HCT116 (cell line): ENCODE results near the gene VTN. TPM values are rescaled to one million over a fixed set of nuclear protein-coding genes. Genes with fewer than 3 reads are reported as not detected.

Experiments
- ATAC-seq: fragments of 200-7000 bp; cut with Tn5 transposase; 2 replicates; pipeline ENCODE4 v1.9.1; 2020; ENCODE audit warnings: mild to moderate bottlenecking, moderate library complexity
- BruUV-seq: library from RNA; stranded (reverse); fragments of 400-500 nt; replicated peaks from 2 replicates; lab custom pipeline; 2021; lab: Mats Ljungman, UMichigan
- CTCF ChIA-PET: fragments of 300-600 bp; sonication (Branson Sonifier 250); formaldehyde crosslinking; loops from one replicate; lab custom pipeline; 2021; ENCODE audit warnings: antibody characterized with exemption; lab: Charles Lee
- POLR2A ChIA-PET: fragments of 300-600, 350-600 bp; sonication (Branson Sonifier 250); formaldehyde crosslinking; loops from one replicate; lab custom pipeline; 2021; ENCODE audit warnings: antibody characterized with exemption; lab: Charles Lee
- RAD21 ChIA-PET, 2 experiments: fragments of 300-600 bp; sonication (Branson Sonifier 250); formaldehyde crosslinking; loops; one replicate each; lab custom pipeline; 2023; ENCODE audit warnings: low total read pairs in 2 of 2; ENCODE audit not compliant: uncharacterized antibody in 2 of 2, unreplicated experiment in 2 of 2, low non-redundant PET in 1 of 2; lab: Charles Lee
- DNase-seq: peaks from one replicate; pipeline ENCODE4 v3.0.0-alpha.2; 2010; ENCODE audit warnings: low read depth, low spot score
- H2AFZ ChIP-seq: fragments of 200-600 bp; shearing (Covaris generic), sonication (generic); 2 replicates; pipeline ENCODE4 v1.6.1; 2017; ENCODE audit warnings: low read depth, mixed run types, mixed read lengths, antibody characterized with exemption, low read length; ENCODE audit not compliant: poor library complexity, severe bottlenecking
- H3K27ac ChIP-seq: 2 replicates; pipeline ENCODE4 v1.5.1; 2012; ENCODE audit warnings: low read depth, low read length
- H3K27me3 ChIP-seq: fragments of 200-600 bp; sonication (generic); 2 replicates; pipeline ENCODE4 v1.6.1; 2016; ENCODE audit warnings: mixed run types, low read length, mixed read lengths; ENCODE audit not compliant: insufficient read depth
- H3K36me3 ChIP-seq, 2 experiments: fragments of 200-500 bp in 1 of 2; fragments of 200-600 bp in 1 of 2; sonication (Bioruptor generic) in 1 of 2; sonication (generic) in 1 of 2; 2 replicates each; pipeline versions ENCODE4 v1.5.1 to v1.6.1; 2014 to 2016; ENCODE audit warnings: low read length in 2 of 2, inconsistent platforms in 1 of 2, mixed read lengths in 1 of 2, mixed run types in 1 of 2; ENCODE audit not compliant: insufficient read depth in 2 of 2, control insufficient read depth in 1 of 2
- H3K4me1 ChIP-seq, 2 experiments: fragments of 200-600 bp in 1 of 2; sonication (generic) in 1 of 2; 2 replicates each; pipeline versions ENCODE4 v1.5.1 to v1.6.1; 2012 to 2017; ENCODE audit warnings: low read length in 2 of 2, inconsistent platforms in 1 of 2, mild to moderate bottlenecking in 1 of 2, mixed read lengths in 1 of 2, mixed run types in 1 of 2, moderate library complexity in 1 of 2; ENCODE audit not compliant: insufficient read depth in 2 of 2, control insufficient read depth in 1 of 2
- H3K4me2 ChIP-seq: fragments of 200-600 bp; sonication (generic); 2 replicates; pipeline ENCODE4 v1.6.1; 2017; ENCODE audit warnings: mixed run types, low read length, mixed read lengths
- H3K4me3 ChIP-seq, 2 experiments: fragments of 200-600 bp in 1 of 2; sonication (generic) in 1 of 2; replicated peaks in 1 of 2; 2 replicates each; pipeline ENCODE4 v1.5.1; 2011 to 2016; ENCODE audit warnings: low read length in 2 of 2, control low read depth in 1 of 2, low read depth in 1 of 2, mild to moderate bottlenecking in 1 of 2, mixed read lengths in 1 of 2, mixed run types in 1 of 2
- H3K79me2 ChIP-seq: fragments of 200-600 bp; sonication (generic); 2 replicates; pipeline ENCODE4 v1.6.1; 2017; ENCODE audit warnings: mild to moderate bottlenecking, mixed run types, low read length, moderate library complexity, mixed read lengths; ENCODE audit not compliant: insufficient read depth
- H3K9ac ChIP-seq: fragments of 200-600 bp; sonication (generic); 2 replicates; pipeline ENCODE4 v1.6.1; 2016; ENCODE audit warnings: low read length, mixed read lengths
- H3K9me2 ChIP-seq: fragments of 200-600 bp; sonication (generic), shearing (Covaris generic); 2 replicates; pipeline ENCODE4 v1.6.1; 2017; ENCODE audit warnings: mixed run types, mild to moderate bottlenecking, moderate library complexity; ENCODE audit not compliant: insufficient read depth
- H3K9me3 ChIP-seq, 2 experiments: fragments of 200-500 bp in 1 of 2; fragments of 200-600 bp in 1 of 2; sonication (Bioruptor generic) in 1 of 2; sonication (generic) in 1 of 2; 2 replicates each; pipeline ENCODE4 v1.6.1; 2014 to 2017; ENCODE audit warnings: low read length in 2 of 2, mixed read lengths in 2 of 2, inconsistent platforms in 1 of 2, low read depth in 1 of 2, mild to moderate bottlenecking in 1 of 2, mixed run types in 1 of 2, moderate library complexity in 1 of 2; ENCODE audit not compliant: control insufficient read depth in 1 of 2, insufficient read depth in 1 of 2
- H4K20me1 ChIP-seq: fragments of 200-600 bp; sonication (generic), shearing (Covaris generic); 2 replicates; pipeline ENCODE4 v1.6.1; 2017; ENCODE audit warnings: mixed run types, mild to moderate bottlenecking, moderate library complexity; ENCODE audit not compliant: insufficient read depth
- CEBPB ChIP-seq: IDR thresholded peaks from 2 replicates; pipeline ENCODE4 v1.6.1; 2012; ENCODE audit warnings: low read depth
- EZH2 ChIP-seq: fragments of 200-600 bp; sonication (generic); IDR thresholded peaks from 2 replicates; pipeline ENCODE4 v1.6.1; 2017; ENCODE audit warnings: antibody characterized with exemption, mixed run types
- POLR2A ChIP-seq: IDR thresholded peaks from 2 replicates; pipeline ENCODE4 v1.7.0; 2011; ENCODE audit warnings: borderline replicate concordance; ENCODE audit not compliant: insufficient read depth, insufficient read length; ENCODE audit errors: extremely low read depth
- POLR2AphosphoS5 ChIP-seq: IDR thresholded peaks from 2 replicates; pipeline ENCODE4 v1.6.1; 2011; ENCODE audit warnings: mild to moderate bottlenecking, low read depth, low read length, moderate library complexity
- RAD21 ChIP-seq: IDR thresholded peaks from 2 replicates; pipeline ENCODE4 v1.6.1; 2012; ENCODE audit warnings: low read depth, mild to moderate bottlenecking
- SIN3A ChIP-seq: IDR thresholded peaks from 2 replicates; pipeline ENCODE4 v1.6.1; 2012; ENCODE audit warnings: low read depth
- SP1 ChIP-seq: IDR thresholded peaks from 2 replicates; pipeline ENCODE4 v1.6.1; 2012; ENCODE audit warnings: low read depth
- TCF7L2 ChIP-seq: IDR thresholded peaks from 2 replicates; pipeline ENCODE4 v1.7.0; 2011; ENCODE audit warnings: borderline replicate concordance, inconsistent platforms; ENCODE audit not compliant: insufficient read depth, insufficient read length; ENCODE audit errors: extremely low read depth
- YY1 ChIP-seq: IDR thresholded peaks from 2 replicates; pipeline ENCODE4 v1.6.1; 2011; ENCODE audit warnings: low read length, low read depth, moderate library complexity, mild to moderate bottlenecking; ENCODE audit not compliant: insufficient replicate concordance; ENCODE audit errors: extremely low read depth
- ZNF274 ChIP-seq: fragments of 200-500 bp; sonication (Bioruptor generic); IDR thresholded peaks from 2 replicates; pipeline ENCODE4 v1.6.1; 2014; ENCODE audit warnings: mild to moderate bottlenecking, low read depth, low read length, inconsistent platforms
- intact Hi-C: fragments of 100-400 bp; cut with micrococcal nuclease; formaldehyde crosslinking; loops from 2 replicates; pipeline ENCODE4 v1.10.0; 2022
- total RNA-seq: library from RNA; stranded (reverse); gene quantifications from one replicate; pipeline ENCODE4 v1.2.1, GENCODE V29; 2021; ENCODE audit not compliant: unreplicated experiment
- TF ChIP-seq, protein P1 (sequence below), 3 experiments: fragments of 200-600 bp in 1 of 3; sonication (generic) in 1 of 3; IDR thresholded peaks in 2 of 3; conservative IDR thresholded peaks in 1 of 3; 2 replicates each; pipeline ENCODE4 v1.5.1; 2012 to 2017; ENCODE audit warnings: low read depth in 2 of 3, low read length in 2 of 3, antibody characterized with exemption in 1 of 3, borderline replicate concordance in 1 of 3, control low read depth in 1 of 3, mild to moderate bottlenecking in 1 of 3, mixed read lengths in 1 of 3, mixed run types in 1 of 3, moderate library complexity in 1 of 3; ENCODE audit not compliant: insufficient read depth in 1 of 3
- TF ChIP-seq, protein P2 (sequence below): IDR thresholded peaks from 2 replicates; pipeline ENCODE4 v1.6.1; 2012
- TF ChIP-seq, protein P3 (sequence below): IDR thresholded peaks from 2 replicates; pipeline ENCODE4 v1.6.1; 2012

The VTN gene
- total RNA-seq, 1 experiment from 2014 or later, result 1.5 TPM

DNA sequence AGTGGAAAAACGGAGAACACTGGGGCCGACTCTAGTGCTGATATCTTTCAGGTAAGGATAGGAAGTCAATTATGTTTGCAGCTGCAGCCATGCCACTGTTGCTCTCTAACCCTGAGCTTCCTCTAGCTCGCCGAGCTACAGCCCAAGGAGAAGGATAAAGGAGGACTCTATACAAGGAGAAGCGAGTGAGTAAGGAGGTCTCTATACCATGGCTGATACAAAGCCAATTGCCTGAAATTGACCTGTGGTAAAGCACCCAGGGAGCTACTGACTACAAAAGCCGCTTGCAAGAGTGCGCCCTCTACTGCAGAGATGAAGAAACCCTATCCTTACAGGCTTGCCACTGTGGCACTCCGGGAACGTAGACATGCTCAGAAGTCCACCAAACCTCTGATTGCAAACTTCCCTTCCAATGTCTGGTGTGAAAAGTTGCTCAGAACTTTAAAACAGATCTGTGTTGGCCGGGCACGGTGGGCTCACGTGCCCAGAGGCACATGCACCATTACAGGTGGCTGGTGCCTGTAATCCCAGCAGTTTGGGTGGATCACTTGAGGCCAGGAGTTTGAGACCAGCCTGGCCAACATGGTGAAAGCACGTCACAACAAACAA is 46.7 kb upstream of the VTN start:
- no peaks in the 10 kb centered on the region for H3K79me2 ChIP-seq
- H3K4me1 ChIP-seq, result peaks cover 0 to 9% of the 10 kb centered on the region in 2 experiments; a peak in 2 of 4 replicates
- DNase-seq, result peak; percentile 60
- no peaks in the 10 kb centered on the region for H3K27me3 ChIP-seq
- intact Hi-C loops, result no loop called here
- no TSS peak for BruUV-seq
- ChIA-PET RAD21 (no interaction called here), CTCF (interaction anchor here (0.6 to 2.3 kb wide), 18 partner anchors 9 to 657 kb away, joined by 3 to 20 read pairs (median 5); partner anchors contain the start of genes IFT20, PIGS, POLDIP2 and SLC46A1)
- H3K27ac ChIP-seq, result no peak overlapping the region
- no peaks in the 10 kb centered on the region for H3K9me2 ChIP-seq
- no peaks in the 10 kb centered on the region for H3K9me3 ChIP-seq
- H4K20me1 ChIP-seq, result no peaks in the 10 kb centered on the region
- TF ChIP-seq POLR2A, result no peak
- TF ChIP-seq RAD21, result peak; percentile 64
- TF ChIP-seq, protein P1, sequence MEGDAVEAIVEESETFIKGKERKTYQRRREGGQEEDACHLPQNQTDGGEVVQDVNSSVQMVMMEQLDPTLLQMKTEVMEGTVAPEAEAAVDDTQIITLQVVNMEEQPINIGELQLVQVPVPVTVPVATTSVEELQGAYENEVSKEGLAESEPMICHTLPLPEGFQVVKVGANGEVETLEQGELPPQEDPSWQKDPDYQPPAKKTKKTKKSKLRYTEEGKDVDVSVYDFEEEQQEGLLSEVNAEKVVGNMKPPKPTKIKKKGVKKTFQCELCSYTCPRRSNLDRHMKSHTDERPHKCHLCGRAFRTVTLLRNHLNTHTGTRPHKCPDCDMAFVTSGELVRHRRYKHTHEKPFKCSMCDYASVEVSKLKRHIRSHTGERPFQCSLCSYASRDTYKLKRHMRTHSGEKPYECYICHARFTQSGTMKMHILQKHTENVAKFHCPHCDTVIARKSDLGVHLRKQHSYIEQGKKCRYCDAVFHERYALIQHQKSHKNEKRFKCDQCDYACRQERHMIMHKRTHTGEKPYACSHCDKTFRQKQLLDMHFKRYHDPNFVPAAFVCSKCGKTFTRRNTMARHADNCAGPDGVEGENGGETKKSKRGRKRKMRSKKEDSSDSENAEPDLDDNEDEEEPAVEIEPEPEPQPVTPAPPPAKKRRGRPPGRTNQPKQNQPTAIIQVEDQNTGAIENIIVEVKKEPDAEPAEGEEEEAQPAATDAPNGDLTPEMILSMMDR (IDR thresholded peaks at IDR 0.05 in 2 of 3, conservative IDR thresholded peaks at IDR 0.05 in 1 of 3; ENCODE audit: borderline replicate concordance in 1 of 3, insufficient read depth in 1 of 3, low read depth in 2 of 3, low read length in 2 of 3), result peak; percentile 54 to 90 (median 84); a peak in 5 of 6 replicates
- TF ChIP-seq YY1, result peak; percentile 47
- TF ChIP-seq, all 23 proteins: peak for 3
- Histone ChIP-seq H3K9ac (no peak overlapping the region), H2AFZ (peak overlapping the region; percentile 73), H3K4me2 (peak overlapping the region; percentile 44), H3K4me3 (no peak overlapping the region), H3K36me3 (no peaks in the 10 kb centered on the region)
- POLR2A ChIA-PET, result interaction anchor here (1.4 to 1.8 kb wide), 3 partner anchors 10 to 59 kb away, joined by 4 to 7 read pairs (median 4); partner anchors contain the start of gene POLDIP2
- ATAC-seq, result peak; percentile 100

DNA sequence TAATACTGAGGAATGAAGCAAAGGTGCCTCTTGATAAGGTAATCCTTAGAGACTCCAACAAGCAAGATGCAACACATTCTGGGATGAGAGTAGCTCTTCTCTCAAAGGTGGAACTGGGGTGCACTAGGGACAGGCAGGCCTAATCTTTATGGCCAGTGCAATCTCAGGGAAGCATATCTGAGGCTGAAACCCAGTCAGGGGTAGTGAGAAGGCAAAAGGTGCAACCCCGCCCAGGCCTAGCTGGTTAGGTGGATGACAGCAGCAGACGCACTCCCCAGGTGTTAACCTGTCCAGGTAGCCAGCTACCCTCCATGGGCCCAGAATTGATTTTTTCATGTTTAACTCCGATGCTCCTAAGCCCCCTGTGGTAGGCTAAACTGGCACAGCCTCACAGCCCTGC is 45.8 kb upstream of the VTN start:
- ATAC-seq (no peak), DNase-seq (no peak)
- RAD21 ChIA-PET, result no interaction called here
- Histone ChIP-seq H3K79me2 (no peaks in the 10 kb centered on the region), H3K9ac (no peak overlapping the region), H4K20me1 (no peaks in the 10 kb centered on the region), H3K27me3 (no peaks in the 10 kb centered on the region), H3K4me2 (no peak overlapping the region), H3K4me3 (no peak overlapping the region), H3K9me3 (no peaks in the 10 kb centered on the region), H2AFZ (no peak overlapping the region), H3K36me3 (no peaks in the 10 kb centered on the region), H3K9me2 (no peaks in the 10 kb centered on the region), H3K27ac (no peak overlapping the region), H3K4me1 (peaks cover 0 to 9% of the 10 kb centered on the region in 2 experiments; a peak in 2 of 4 replicates)
- POLR2A ChIA-PET, result interaction anchor here (1.4 to 1.8 kb wide), 3 partner anchors 9 to 58 kb away, joined by 4 to 7 read pairs (median 4); partner anchors contain the start of gene POLDIP2
- CTCF ChIA-PET, result interaction anchor here (0.6 to 2.3 kb wide), 6 partner anchors 8 to 61 kb away, joined by 3 to 20 read pairs (median 5); partner anchors contain the start of gene POLDIP2
- no TSS peak for BruUV-seq
- intact Hi-C loops, result no loop called here
- no peak for TF ChIP-seq SIN3A
- no peak for TF ChIP-seq SP1
- no peak for TF ChIP-seq CEBPB
- TF ChIP-seq ZNF274, result no peak
- no peak for TF ChIP-seq POLR2AphosphoS5
- no peak for TF ChIP-seq EZH2
- no peak for TF ChIP-seq POLR2A
- TF ChIP-seq RAD21, result no peak
- TF ChIP-seq, protein P2, sequence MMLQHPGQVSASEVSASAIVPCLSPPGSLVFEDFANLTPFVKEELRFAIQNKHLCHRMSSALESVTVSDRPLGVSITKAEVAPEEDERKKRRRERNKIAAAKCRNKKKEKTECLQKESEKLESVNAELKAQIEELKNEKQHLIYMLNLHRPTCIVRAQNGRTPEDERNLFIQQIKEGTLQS, result no peak
- TF ChIP-seq, protein P3, sequence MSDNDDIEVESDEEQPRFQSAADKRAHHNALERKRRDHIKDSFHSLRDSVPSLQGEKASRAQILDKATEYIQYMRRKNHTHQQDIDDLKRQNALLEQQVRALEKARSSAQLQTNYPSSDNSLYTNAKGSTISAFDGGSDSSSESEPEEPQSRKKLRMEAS, result no peak
- TF ChIP-seq TCF7L2, result no peak
- no peak for TF ChIP-seq YY1
